ENCODE results near the gene ITPKB.

The ITPKB gene

DNA sequence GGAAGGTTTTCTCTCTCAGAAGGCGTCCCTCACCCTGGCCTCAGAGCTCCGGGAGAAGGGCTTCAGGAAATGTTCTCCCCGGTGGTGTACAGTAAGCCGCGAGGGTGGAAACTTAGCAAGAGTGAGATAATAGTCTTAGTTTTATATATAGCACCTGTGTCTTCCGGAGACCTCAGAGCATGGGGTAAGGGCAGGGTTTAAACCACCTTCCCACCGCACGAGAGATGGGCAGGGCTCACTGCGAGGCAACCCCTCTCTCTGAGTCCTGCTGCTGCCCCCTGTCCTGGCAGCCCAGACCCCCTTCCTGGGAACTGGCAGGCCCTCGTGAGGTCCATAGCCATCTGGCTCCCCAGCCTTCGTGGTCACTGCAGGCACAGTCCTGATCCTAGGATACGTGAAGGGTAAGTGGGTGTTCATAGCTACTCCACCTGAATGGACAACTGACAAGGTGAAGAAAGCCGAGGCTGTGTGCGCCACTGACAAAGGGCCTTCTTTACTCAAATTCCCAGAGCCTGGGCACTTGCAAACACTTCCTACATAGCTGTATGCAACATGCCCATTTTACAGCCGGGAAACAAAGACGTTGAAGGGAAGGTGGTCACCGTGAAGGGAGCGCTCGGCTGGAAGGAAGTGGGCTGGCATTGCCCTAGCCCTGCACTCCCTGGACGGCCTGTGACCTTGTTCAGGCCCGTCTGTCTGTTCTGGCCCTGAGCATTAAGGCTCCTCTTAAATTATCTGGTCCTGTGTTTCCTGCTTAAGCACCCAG is 26.9 kb downstream of the ITPKB start:
- Histone ChIP-seq H3K79me1 (ENCODE audit: low read length) (peaks cover 2% of the 10 kb centered on the region), H3K18ac (ENCODE audit: low read length) (no peak overlapping the region), H3K56ac (ENCODE audit: low read length) (no peak overlapping the region), H2BK120ac (ENCODE audit: low read depth, low read length) (no peak overlapping the region), H3K4ac (ENCODE audit: low read depth, low read length) (no peak overlapping the region), H4K8ac (ENCODE audit: low read depth, low read length) (no peak overlapping the region), H2BK5ac (ENCODE audit: low read length) (no peak overlapping the region), H3K27ac (ENCODE audit: low read depth, low read length) (no peak overlapping the region), H3K4me2 (ENCODE audit: low read length) (no peak overlapping the region), H3K23ac (ENCODE audit: low read length) (no peak overlapping the region), H3K79me2 (ENCODE audit: control insufficient read depth, insufficient read depth, low read length) (no peaks in the 10 kb centered on the region), H4K5ac (ENCODE audit: low read length) (no peak overlapping the region), H3K4me1 (ENCODE audit: control insufficient read depth, low read depth, low read length) (peaks cover 2% of the 10 kb centered on the region), H3K27me3 (ENCODE audit: insufficient read depth, low read length, poor library complexity) (no peaks in the 10 kb centered on the region), H3K9ac (ENCODE audit: low read length) (no peak overlapping the region), H2BK15ac (replicated peaks; ENCODE audit: low read depth) (no peak overlapping the region), H3K36me3 (ENCODE audit: control insufficient read depth, insufficient read depth, low read length) (no peaks in the 10 kb centered on the region), H2AK5ac (ENCODE audit: low read length) (no peak overlapping the region), H3K4me3 (ENCODE audit: low read length) (no peak overlapping the region)
- DNase-seq: no peak
- WGBS (ENCODE audit: extremely low coverage, insufficient coverage, low lambda C conversion rate): no CpG with 5 or more reads among the region's 21 CpGs

DNA sequence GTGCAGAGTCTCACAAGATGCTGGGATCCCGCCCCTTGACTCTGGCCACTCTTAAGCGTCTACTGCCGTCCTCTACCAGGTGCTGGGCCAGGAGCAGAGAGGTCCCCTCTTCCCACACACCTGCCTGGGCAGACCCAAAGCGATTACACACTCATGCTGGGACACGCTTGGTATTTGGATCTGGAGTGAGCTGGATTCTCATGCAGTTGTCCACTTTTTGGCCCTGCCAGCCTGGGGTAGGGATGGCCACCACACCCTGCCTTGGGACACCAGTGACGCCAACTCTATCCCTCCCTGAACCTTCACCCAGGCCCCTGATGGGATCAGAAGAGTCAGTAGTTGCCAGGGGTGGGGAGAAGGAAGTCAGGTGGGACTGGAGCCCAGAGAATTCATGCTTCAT is 28.6 kb downstream of the ITPKB start:
- peaks cover 2% of the 10 kb centered on the region for H3K4me1 ChIP-seq (ENCODE audit: control insufficient read depth, low read depth, low read length)
- WGBS (ENCODE audit: extremely low coverage, insufficient coverage, low lambda C conversion rate): no CpG with 5 or more reads among the region's 6 CpGs
- H3K27me3 ChIP-seq (ENCODE audit: insufficient read depth, low read length, poor library complexity): no peaks in the 10 kb centered on the region

DNA sequence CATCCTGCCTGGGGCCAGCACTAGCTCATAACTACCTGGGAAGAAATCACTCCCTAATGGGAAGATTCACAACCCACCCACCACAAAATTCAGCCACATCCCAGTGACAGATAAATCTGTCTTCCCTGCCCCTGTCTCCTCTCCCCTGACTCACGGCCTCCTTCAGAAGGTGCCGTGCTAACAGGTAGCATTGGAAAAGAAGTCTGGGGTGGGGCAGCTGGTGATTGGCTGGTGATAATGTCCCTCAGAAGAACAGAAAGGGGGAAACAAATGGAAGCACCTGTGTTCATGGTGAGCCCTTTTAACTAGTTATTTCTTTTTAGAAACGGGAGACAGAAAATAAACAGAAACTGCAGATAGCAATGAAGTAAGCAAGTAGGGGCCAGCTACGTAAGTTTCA is 29.1 kb downstream of the ITPKB start:
- no CpG with 5 or more reads among the region's 4 CpGs for WGBS (ENCODE audit: extremely low coverage, insufficient coverage, low lambda C conversion rate)
- H4K5ac ChIP-seq (ENCODE audit: low read length): no peak overlapping the region
- H3K36me3 ChIP-seq (ENCODE audit: control insufficient read depth, insufficient read depth, low read length): no peaks in the 10 kb centered on the region
- H3K4ac ChIP-seq (ENCODE audit: low read depth, low read length): no peak overlapping the region
- no peak overlapping the region for H3K4me3 ChIP-seq (ENCODE audit: low read length)
- H2BK15ac ChIP-seq (replicated peaks; ENCODE audit: low read depth): no peak overlapping the region
- H3K27ac ChIP-seq (ENCODE audit: low read depth, low read length): no peak overlapping the region
- no peaks in the 10 kb centered on the region for H3K79me2 ChIP-seq (ENCODE audit: control insufficient read depth, insufficient read depth, low read length)
- no peak overlapping the region for H3K18ac ChIP-seq (ENCODE audit: low read length)
- no peak overlapping the region for H3K23ac ChIP-seq (ENCODE audit: low read length)
- H2AK5ac ChIP-seq (ENCODE audit: low read length): no peak overlapping the region
- no peak overlapping the region for H3K9ac ChIP-seq (ENCODE audit: low read length)
- H4K8ac ChIP-seq (ENCODE audit: low read depth, low read length): no peak overlapping the region
- no peaks in the 10 kb centered on the region for H3K27me3 ChIP-seq (ENCODE audit: insufficient read depth, low read length, poor library complexity)
- H3K4me2 ChIP-seq (ENCODE audit: low read length): no peak overlapping the region
- H3K4me1 ChIP-seq (ENCODE audit: control insufficient read depth, low read depth, low read length): peaks cover 2% of the 10 kb centered on the region
- H3K79me1 ChIP-seq (ENCODE audit: low read length): peaks cover 2% of the 10 kb centered on the region
- no peak overlapping the region for H3K56ac ChIP-seq (ENCODE audit: low read length)
- no peak overlapping the region for H2BK5ac ChIP-seq (ENCODE audit: low read length)
- DNase-seq: no peak
- H2BK120ac ChIP-seq (ENCODE audit: low read depth, low read length): no peak overlapping the region

More for the DNA sequence above, 28.6 kb downstream of the ITPKB start:
- no peak overlapping the region for H3K4me2 ChIP-seq (ENCODE audit: low read length)
- H3K27ac ChIP-seq (ENCODE audit: low read depth, low read length): no peak overlapping the region
- no peak for DNase-seq
- no peak overlapping the region for H2BK120ac ChIP-seq (ENCODE audit: low read depth, low read length)
- H4K8ac ChIP-seq (ENCODE audit: low read depth, low read length): no peak overlapping the region
- H3K36me3 ChIP-seq (ENCODE audit: control insufficient read depth, insufficient read depth, low read length): no peaks in the 10 kb centered on the region
- no peak overlapping the region for H4K5ac ChIP-seq (ENCODE audit: low read length)
- no peak overlapping the region for H3K23ac ChIP-seq (ENCODE audit: low read length)
- no peaks in the 10 kb centered on the region for H3K79me2 ChIP-seq (ENCODE audit: control insufficient read depth, insufficient read depth, low read length)
- no peak overlapping the region for H3K4me3 ChIP-seq (ENCODE audit: low read length)
- H3K79me1 ChIP-seq (ENCODE audit: low read length): peaks cover 2% of the 10 kb centered on the region
- H3K18ac ChIP-seq (ENCODE audit: low read length): no peak overlapping the region
- H3K56ac ChIP-seq (ENCODE audit: low read length): no peak overlapping the region
- no peak overlapping the region for H2BK5ac ChIP-seq (ENCODE audit: low read length)
- no peak overlapping the region for H2BK15ac ChIP-seq (replicated peaks; ENCODE audit: low read depth)
- no peak overlapping the region for H2AK5ac ChIP-seq (ENCODE audit: low read length)
- no peak overlapping the region for H3K9ac ChIP-seq (ENCODE audit: low read length)
- no peak overlapping the region for H3K4ac ChIP-seq (ENCODE audit: low read depth, low read length)

DNA sequence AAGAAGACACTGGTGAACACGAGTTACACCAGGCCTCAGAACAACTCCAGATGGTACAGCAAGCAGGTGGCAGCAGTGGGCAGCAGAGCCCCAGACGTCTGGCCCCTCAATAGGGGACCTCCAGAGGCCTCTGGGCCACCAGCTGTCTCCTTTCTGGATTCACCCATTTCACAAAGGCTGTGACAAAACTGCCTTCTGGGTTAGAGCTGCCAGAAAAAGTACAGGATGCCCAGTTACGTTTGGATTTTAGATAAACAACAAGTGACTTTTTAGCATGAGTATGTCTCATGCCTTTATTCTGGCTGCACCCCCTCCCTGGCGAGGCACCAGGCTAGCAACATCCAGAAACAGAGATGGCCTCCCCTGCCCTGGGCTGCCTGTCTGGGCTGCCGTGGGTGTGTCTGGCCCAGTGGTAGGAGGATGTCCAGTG is 30.1 kb downstream of the ITPKB start:
- Histone ChIP-seq H3K9ac (ENCODE audit: low read length) (no peak overlapping the region), H3K4me2 (ENCODE audit: low read length) (no peak overlapping the region), H4K5ac (ENCODE audit: low read length) (no peak overlapping the region), H3K27ac (ENCODE audit: low read depth, low read length) (no peak overlapping the region), H3K4me3 (ENCODE audit: low read length) (no peak overlapping the region), H2AK5ac (ENCODE audit: low read length) (no peak overlapping the region), H2BK15ac (replicated peaks; ENCODE audit: low read depth) (no peak overlapping the region), H2BK5ac (ENCODE audit: low read length) (no peak overlapping the region), H3K36me3 (ENCODE audit: control insufficient read depth, insufficient read depth, low read length) (no peaks in the 10 kb centered on the region), H3K18ac (ENCODE audit: low read length) (no peak overlapping the region), H3K4me1 (ENCODE audit: control insufficient read depth, low read depth, low read length) (peaks cover 2% of the 10 kb centered on the region), H3K79me2 (ENCODE audit: control insufficient read depth, insufficient read depth, low read length) (no peaks in the 10 kb centered on the region), H3K56ac (ENCODE audit: low read length) (no peak overlapping the region), H3K27me3 (ENCODE audit: insufficient read depth, low read length, poor library complexity) (no peaks in the 10 kb centered on the region), H3K23ac (ENCODE audit: low read length) (no peak overlapping the region), H2BK120ac (ENCODE audit: low read depth, low read length) (no peak overlapping the region), H3K4ac (ENCODE audit: low read depth, low read length) (no peak overlapping the region), H3K79me1 (ENCODE audit: low read length) (no peaks in the 10 kb centered on the region), H4K8ac (ENCODE audit: low read depth, low read length) (no peak overlapping the region)
- no peak for DNase-seq
- no CpG with 5 or more reads among the region's 5 CpGs for WGBS (ENCODE audit: extremely low coverage, insufficient coverage, low lambda C conversion rate)

DNA sequence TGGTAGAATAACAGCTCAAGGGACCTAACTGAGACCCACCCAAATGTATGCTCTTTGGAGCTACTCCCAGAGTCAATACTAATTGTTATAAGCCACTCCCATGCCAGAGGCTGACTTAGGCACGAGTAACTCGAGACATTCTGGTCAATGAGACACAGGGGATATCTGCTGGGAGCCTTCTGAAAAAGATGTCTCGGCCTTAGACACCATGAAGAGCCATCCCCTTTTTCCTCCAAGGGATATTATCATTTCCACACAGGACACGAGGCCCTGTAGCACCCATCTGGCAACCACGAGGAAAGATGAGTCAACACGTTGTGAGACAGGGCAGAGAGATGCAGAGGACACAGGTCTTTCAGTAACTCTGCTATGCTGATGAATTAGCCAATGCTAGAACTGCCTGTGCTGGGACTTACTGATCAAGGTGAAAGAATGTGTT is 30.7 kb downstream of the ITPKB start:
- DNase-seq: no peak
- no peak overlapping the region for H3K27ac ChIP-seq (ENCODE audit: low read depth, low read length)
- no peak overlapping the region for H3K18ac ChIP-seq (ENCODE audit: low read length)
- peaks cover 2% of the 10 kb centered on the region for H3K4me1 ChIP-seq (ENCODE audit: control insufficient read depth, low read depth, low read length)
- H3K79me1 ChIP-seq (ENCODE audit: low read length): no peaks in the 10 kb centered on the region
- no peak overlapping the region for H3K23ac ChIP-seq (ENCODE audit: low read length)
- H3K9ac ChIP-seq (ENCODE audit: low read length): no peak overlapping the region
- H3K36me3 ChIP-seq (ENCODE audit: control insufficient read depth, insufficient read depth, low read length): no peaks in the 10 kb centered on the region
- no peak overlapping the region for H2BK15ac ChIP-seq (replicated peaks; ENCODE audit: low read depth)
- no peak overlapping the region for H3K4ac ChIP-seq (ENCODE audit: low read depth, low read length)
- no peak overlapping the region for H4K8ac ChIP-seq (ENCODE audit: low read depth, low read length)
- H3K56ac ChIP-seq (ENCODE audit: low read length): peak overlapping the region; percentile 50
- H2BK5ac ChIP-seq (ENCODE audit: low read length): no peak overlapping the region
- H3K27me3 ChIP-seq (ENCODE audit: insufficient read depth, low read length, poor library complexity): no peaks in the 10 kb centered on the region
- H2AK5ac ChIP-seq (ENCODE audit: low read length): no peak overlapping the region
- no CpG with 5 or more reads among the region's 6 CpGs for WGBS (ENCODE audit: extremely low coverage, insufficient coverage, low lambda C conversion rate)
- H3K79me2 ChIP-seq (ENCODE audit: control insufficient read depth, insufficient read depth, low read length): no peaks in the 10 kb centered on the region
- H4K5ac ChIP-seq (ENCODE audit: low read length): no peak overlapping the region
- no peak overlapping the region for H2BK120ac ChIP-seq (ENCODE audit: low read depth, low read length)
- no peak overlapping the region for H3K4me2 ChIP-seq (ENCODE audit: low read length)
- H3K4me3 ChIP-seq (ENCODE audit: low read length): no peak overlapping the region

DNA sequence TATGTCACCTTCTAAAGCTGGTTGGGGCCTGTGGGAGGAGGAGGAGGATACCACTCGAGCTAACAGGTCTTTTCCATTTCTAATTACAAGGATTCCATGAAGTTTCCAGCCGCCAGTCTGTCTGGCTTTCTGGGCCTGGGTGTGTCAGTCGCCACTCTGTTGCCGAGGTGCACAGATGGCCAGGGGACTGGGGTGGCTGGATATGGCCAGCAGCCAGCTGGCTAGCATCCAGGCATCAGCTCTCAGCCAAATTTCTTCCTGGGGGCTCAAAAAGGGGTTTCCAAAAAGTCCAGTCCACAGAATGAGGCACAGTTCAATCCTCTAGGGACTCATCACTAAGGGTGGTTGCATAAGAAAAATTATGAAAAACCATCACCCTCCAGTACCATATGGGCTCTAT is 32.4 kb downstream of the ITPKB start:
- H3K27me3 ChIP-seq (ENCODE audit: insufficient read depth, low read length, poor library complexity): no peaks in the 10 kb centered on the region
- no peak overlapping the region for H3K4me3 ChIP-seq (ENCODE audit: low read length)
- no peak overlapping the region for H2AK5ac ChIP-seq (ENCODE audit: low read length)
- H2BK15ac ChIP-seq (replicated peaks; ENCODE audit: low read depth): no peak overlapping the region
- DNase-seq: no peak
- H3K4me1 ChIP-seq (ENCODE audit: control insufficient read depth, low read depth, low read length): peaks cover 5% of the 10 kb centered on the region
- no peak overlapping the region for H2BK5ac ChIP-seq (ENCODE audit: low read length)
- no peaks in the 10 kb centered on the region for H3K79me2 ChIP-seq (ENCODE audit: control insufficient read depth, insufficient read depth, low read length)
- H3K4ac ChIP-seq (ENCODE audit: low read depth, low read length): no peak overlapping the region
- no peak overlapping the region for H3K23ac ChIP-seq (ENCODE audit: low read length)
- H3K9ac ChIP-seq (ENCODE audit: low read length): no peak overlapping the region
- no peaks in the 10 kb centered on the region for H3K79me1 ChIP-seq (ENCODE audit: low read length)
- no peak overlapping the region for H4K8ac ChIP-seq (ENCODE audit: low read depth, low read length)
- no peak overlapping the region for H3K4me2 ChIP-seq (ENCODE audit: low read length)
- no peak overlapping the region for H4K5ac ChIP-seq (ENCODE audit: low read length)
- no CpG with 5 or more reads among the region's 4 CpGs for WGBS (ENCODE audit: extremely low coverage, insufficient coverage, low lambda C conversion rate)
- no peak overlapping the region for H3K56ac ChIP-seq (ENCODE audit: low read length)
- H3K36me3 ChIP-seq (ENCODE audit: control insufficient read depth, insufficient read depth, low read length): no peaks in the 10 kb centered on the region
- no peak overlapping the region for H3K27ac ChIP-seq (ENCODE audit: low read depth, low read length)
- no peak overlapping the region for H2BK120ac ChIP-seq (ENCODE audit: low read depth, low read length)
- no peak overlapping the region for H3K18ac ChIP-seq (ENCODE audit: low read length)

All from mesendoderm (in vitro differentiated cells).